ENCODE measurements around the gene MLN. TPM values are rescaled to one million over a fixed set of nuclear protein-coding genes. Genes with fewer than 3 reads are reported as not detected.

Gene MLN
- total and polyA plus RNA-seq, 2 experiments from 2014 or later, result not detected

GRCh38 chr6:33772082-33772830 is 31.5 kb downstream of the MLN start:
- DNase-seq (ENCODE audit: low spot score) (no peak), ATAC-seq (no peak)
- Mint-ChIP-seq H3K36me3 (ENCODE audit: low read depth) (peaks cover 43% of the 10 kb centered on the region), H3K9me3 (no peaks in the 10 kb centered on the region), H3K4me3 (peak overlapping the region; percentile 25; the same call in 2 of the 3 replicates), H3K4me1 (peaks cover 40% of the 10 kb centered on the region), H3K27me3 (ENCODE audit: insufficient read depth, low read depth, poor library complexity) (peaks cover 14% of the 10 kb centered on the region), H3K27ac (no peak overlapping the region; the same call in none of the 2 replicates)
- peak overlapping the region; percentile 74; the same call in 1 of the 2 replicates for H3K4me2 ChIP-seq
- no peaks in the 10 kb centered on the region for H3K9me2 ChIP-seq (ENCODE audit: insufficient read depth)
- peaks cover 18% of the 10 kb centered on the region for H3F3A ChIP-seq (replicated peaks; ENCODE audit: low read depth)
- H3K4me1 ChIP-seq (ENCODE audit: insufficient read depth), result peaks cover 32% of the 10 kb centered on the region
- no peak overlapping the region for H3K4me3 ChIP-seq
- H3K27ac ChIP-seq (ENCODE audit: low read depth), result peak overlapping the region; percentile 90
- H3K36me3 ChIP-seq (ENCODE audit: insufficient read depth), result peaks cover 8% of the 10 kb centered on the region; the same call in 1 of the 2 replicates
- peaks cover 3% of the 10 kb centered on the region; the same call in 1 of the 2 replicates for H4K20me1 ChIP-seq (replicated peaks; ENCODE audit: insufficient read depth)
- TF ChIP-seq STAT1 (IDR thresholded peaks at IDR 0.05; ENCODE audit: unreplicated experiment), result no peak
- TF ChIP-seq NANOG (IDR thresholded peaks at IDR 0.05; ENCODE audit: borderline replicate concordance), result no peak
- no peak for TF ChIP-seq POLR2AphosphoS5 (IDR thresholded peaks at IDR 0.05; ENCODE audit: low read depth)
- no peak for TF ChIP-seq CREB1 (CRISPR knock-in tag; IDR thresholded peaks at IDR 0.05; ENCODE audit: low read depth)
- no peak for TF ChIP-seq CTCF (conservative IDR thresholded peaks at IDR 0.05; ENCODE audit: low read depth in 2 of 2)
- no peak for TF ChIP-seq JUNB (IDR thresholded peaks at IDR 0.05; ENCODE audit: unreplicated experiment)
- no peak for TF ChIP-seq ZNF114 (CRISPR knock-in tag; IDR thresholded peaks at IDR 0.05)
- TF ChIP-seq ZNF331 (CRISPR knock-in tag; IDR thresholded peaks at IDR 0.05; ENCODE audit: low read depth), result no peak
- H3K79me2 ChIP-seq (replicated peaks; ENCODE audit: insufficient read depth), result no peaks in the 10 kb centered on the region
- no peaks in the 10 kb centered on the region for H3K27me3 ChIP-seq (ENCODE audit: insufficient read depth)
- no peak overlapping the region for H2AFZ ChIP-seq

GRCh38 chr6:33771146-33772081 is 32.4 kb downstream of the MLN start:
- no peak overlapping the region; the same call in 1 of the 2 replicates for H3K27ac Mint-ChIP-seq
- Histone ChIP-seq H3K79me2 (replicated peaks; ENCODE audit: insufficient read depth) (no peaks in the 10 kb centered on the region), H3K4me3 (peak overlapping the region; percentile 42; the same call in 1 of the 2 replicates), H3K4me2 (peak overlapping the region; percentile 74), H3F3A (replicated peaks; ENCODE audit: low read depth) (peaks cover 18% of the 10 kb centered on the region), H3K27ac (ENCODE audit: low read depth) (peak overlapping the region; percentile 90), H4K20me1 (replicated peaks; ENCODE audit: insufficient read depth) (peaks cover 3% of the 10 kb centered on the region; the same call in 1 of the 2 replicates), H3K36me3 (ENCODE audit: insufficient read depth) (peaks cover 8% of the 10 kb centered on the region; the same call in 1 of the 2 replicates), H3K9me2 (ENCODE audit: insufficient read depth) (no peaks in the 10 kb centered on the region), H2AFZ (no peak overlapping the region), H3K27me3 (ENCODE audit: insufficient read depth) (no peaks in the 10 kb centered on the region), H3K4me1 (ENCODE audit: insufficient read depth) (peaks cover 32% of the 10 kb centered on the region)
- no peak for TF ChIP-seq POLR2AphosphoS5 (IDR thresholded peaks at IDR 0.05; ENCODE audit: low read depth)
- 0 out of 2 replicates have a peak, but pooled peaks have one; percentile 8 for TF ChIP-seq CREB1 (CRISPR knock-in tag; IDR thresholded peaks at IDR 0.05; ENCODE audit: low read depth)
- TF ChIP-seq CTCF (conservative IDR thresholded peaks at IDR 0.05; ENCODE audit: low read depth in 2 of 2), result peak; percentile 75 to 87
- peaks cover 40% of the 10 kb centered on the region for H3K4me1 Mint-ChIP-seq
- H3K9me3 Mint-ChIP-seq, result no peaks in the 10 kb centered on the region
- DNase-seq (ENCODE audit: low spot score) (peak; percentile 96), ATAC-seq (peak; percentile 85)
- peaks cover 14% of the 10 kb centered on the region for H3K27me3 Mint-ChIP-seq (ENCODE audit: insufficient read depth, low read depth, poor library complexity)
- peaks cover 36% of the 10 kb centered on the region for H3K36me3 Mint-ChIP-seq (ENCODE audit: low read depth)
- peak overlapping the region; percentile 17 for H3K4me3 Mint-ChIP-seq
